ENCODE measurements around the gene LRRC28. TPM values are rescaled to one million over a fixed set of nuclear protein-coding genes. Genes with fewer than 3 reads are reported as not detected.

LRRC28 gene
- total RNA-seq, 1 experiment from 2014 or later: 10.6 TPM

- DNase-seq (ENCODE audit: unreplicated experiment): peak; percentile 38
- Mint-ChIP-seq H3K4me1 (ENCODE audit: insufficient read depth, unreplicated experiment) (peaks cover 49% of the 10 kb centered on the region), H3K4me3 (ENCODE audit: unreplicated experiment) (no peak overlapping the region), H3K36me3 (ENCODE audit: insufficient read depth, unreplicated experiment) (no peaks in the 10 kb centered on the region), H3K9me3 (ENCODE audit: unreplicated experiment) (peaks cover 6% of the 10 kb centered on the region), H3K27ac (ENCODE audit: low read depth, unreplicated experiment) (no peak overlapping the region), H3K27me3 (ENCODE audit: insufficient read depth, unreplicated experiment) (no peaks in the 10 kb centered on the region)
- intact Hi-C loops (cut with micrococcal nuclease): no loop called here
- TF ChIP-seq, protein P1, sequence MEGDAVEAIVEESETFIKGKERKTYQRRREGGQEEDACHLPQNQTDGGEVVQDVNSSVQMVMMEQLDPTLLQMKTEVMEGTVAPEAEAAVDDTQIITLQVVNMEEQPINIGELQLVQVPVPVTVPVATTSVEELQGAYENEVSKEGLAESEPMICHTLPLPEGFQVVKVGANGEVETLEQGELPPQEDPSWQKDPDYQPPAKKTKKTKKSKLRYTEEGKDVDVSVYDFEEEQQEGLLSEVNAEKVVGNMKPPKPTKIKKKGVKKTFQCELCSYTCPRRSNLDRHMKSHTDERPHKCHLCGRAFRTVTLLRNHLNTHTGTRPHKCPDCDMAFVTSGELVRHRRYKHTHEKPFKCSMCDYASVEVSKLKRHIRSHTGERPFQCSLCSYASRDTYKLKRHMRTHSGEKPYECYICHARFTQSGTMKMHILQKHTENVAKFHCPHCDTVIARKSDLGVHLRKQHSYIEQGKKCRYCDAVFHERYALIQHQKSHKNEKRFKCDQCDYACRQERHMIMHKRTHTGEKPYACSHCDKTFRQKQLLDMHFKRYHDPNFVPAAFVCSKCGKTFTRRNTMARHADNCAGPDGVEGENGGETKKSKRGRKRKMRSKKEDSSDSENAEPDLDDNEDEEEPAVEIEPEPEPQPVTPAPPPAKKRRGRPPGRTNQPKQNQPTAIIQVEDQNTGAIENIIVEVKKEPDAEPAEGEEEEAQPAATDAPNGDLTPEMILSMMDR (IDR thresholded peaks at IDR 0.05; ENCODE audit: unreplicated experiment): no peak
- CTCF ChIA-PET: no interaction called here
- BruUV-seq (replicated peaks): no TSS peak
- POLR2A ChIA-PET: interaction anchor here (0.6 to 1.9 kb wide), 3 partner anchors 20 to 241 kb away, joined by 3 to 10 read pairs (median 7); no protein-coding TSS in a partner anchor
Measured at GRCh38 chr15:99326235-99326634, 75.0 kb downstream of the LRRC28 start.

- no TSS peak for BruUV-seq (replicated peaks)
- H3K27me3 Mint-ChIP-seq (ENCODE audit: insufficient read depth, unreplicated experiment): no peaks in the 10 kb centered on the region
- no peaks in the 10 kb centered on the region for H3K36me3 Mint-ChIP-seq (ENCODE audit: insufficient read depth, unreplicated experiment)
- no peak overlapping the region for H3K4me3 Mint-ChIP-seq (ENCODE audit: unreplicated experiment)
- peak overlapping the region; percentile 44 for H3K27ac Mint-ChIP-seq (ENCODE audit: low read depth, unreplicated experiment)
- POLR2A ChIA-PET: interaction anchor here (0.7 to 1.9 kb wide), 5 partner anchors 25 to 404 kb away, joined by 3 to 7 read pairs (median 3); partner anchors contain the start of gene LYSMD4
- H3K4me1 Mint-ChIP-seq (ENCODE audit: insufficient read depth, unreplicated experiment): peaks cover 40% of the 10 kb centered on the region
- intact Hi-C loops (cut with micrococcal nuclease): no loop called here
- no peak for DNase-seq (ENCODE audit: unreplicated experiment)
- CTCF ChIA-PET: no interaction called here
- TF ChIP-seq, protein P1 (IDR thresholded peaks at IDR 0.05; ENCODE audit: unreplicated experiment): no peak
- H3K9me3 Mint-ChIP-seq (ENCODE audit: unreplicated experiment): peaks cover 6% of the 10 kb centered on the region
Measured at GRCh38 chr15:99328106-99329072, 77.1 kb downstream of the LRRC28 start.

- BruUV-seq (replicated peaks): no TSS peak
Measured at GRCh38 chr15:99331381-99331780, 80.1 kb downstream of the LRRC28 start.

More at GRCh38 chr15:99331381-99331780, 80.1 kb downstream of the LRRC28 start:
- Mint-ChIP-seq H3K4me3 (ENCODE audit: unreplicated experiment) (no peak overlapping the region), H3K27me3 (ENCODE audit: insufficient read depth, unreplicated experiment) (no peaks in the 10 kb centered on the region), H3K36me3 (ENCODE audit: insufficient read depth, unreplicated experiment) (peaks cover 7% of the 10 kb centered on the region), H3K4me1 (ENCODE audit: insufficient read depth, unreplicated experiment) (peaks cover 22% of the 10 kb centered on the region), H3K27ac (ENCODE audit: low read depth, unreplicated experiment) (no peak overlapping the region), H3K9me3 (ENCODE audit: unreplicated experiment) (no peaks in the 10 kb centered on the region)
- ChIA-PET POLR2A (interaction anchor here (0.9 to 1.1 kb wide), 2 partner anchors 10 to 11 kb away, joined by 3 to 4 read pairs; no protein-coding TSS in a partner anchor), CTCF (interaction anchor here (0.6 to 0.9 kb wide), 2 partner anchors 9 to 373 kb away, joined by 3 to 7 read pairs; no protein-coding TSS in a partner anchor)
- no peak for DNase-seq (ENCODE audit: unreplicated experiment)
- TF ChIP-seq, protein P1 (IDR thresholded peaks at IDR 0.05; ENCODE audit: unreplicated experiment): no peak
- intact Hi-C loops (cut with micrococcal nuclease): no loop called here

All from MCF 10A (cell line).